IMR-90 (cell line): ENCODE results near the gene TAAR2. TPM values are rescaled to one million over a fixed set of nuclear protein-coding genes. Genes with fewer than 3 reads are reported as not detected.

Experiments used
- ATAC-seq: fragments of 200-7000 bp; cut with Tn5 transposase; 2 replicates; pipeline ENCODE4 v1.9.1; 2020; ENCODE audit warnings: low read depth, mild to moderate bottlenecking, moderate library complexity
- BruUV-seq: library from RNA; stranded (reverse); fragments of 400-500 nt; replicated peaks from 2 replicates; lab custom pipeline; 2021; lab: Mats Ljungman, UMichigan
- CTCF ChIA-PET: fragments of 300-600 bp; formaldehyde crosslinking; extraction: SDS; loops from one replicate; lab custom pipeline; 2021; ENCODE audit warnings: antibody characterized with exemption; lab: Yijun Ruan, JAX
- POLR2A ChIA-PET: fragments of 300-600 bp; sonication (Branson Sonifier 250); formaldehyde crosslinking; loops from one replicate; lab custom pipeline; 2022; ENCODE audit warnings: antibody characterized with exemption; ENCODE audit not compliant: unreplicated experiment; lab: Charles Lee
- DNase-seq: peaks from one replicate; pipeline ENCODE4 v3.0.0; 2013
- H2AFZ ChIP-seq: replicated peaks from 2 replicates; pipeline ENCODE3; 2013; ENCODE audit warnings: low read length, mild to moderate bottlenecking; ENCODE audit not compliant: poor library complexity
- H2AK5ac ChIP-seq: 2 replicates; pipeline ENCODE4 v1.6.1; 2013; ENCODE audit warnings: low read depth, low read length, inconsistent platforms
- H2AK9ac ChIP-seq: replicated peaks from 2 replicates; pipeline ENCODE3; 2013; ENCODE audit warnings: mild to moderate bottlenecking, low read depth, low read length, moderate library complexity; ENCODE audit not compliant: poor library complexity
- H2BK120ac ChIP-seq: 2 replicates; pipeline ENCODE4 v1.6.1; 2013; ENCODE audit warnings: low read depth, low read length, inconsistent platforms
- H2BK15ac ChIP-seq: 3 replicates; pipeline ENCODE4 v1.6.1; 2013; ENCODE audit warnings: low read depth, low read length, inconsistent platforms
- H2BK20ac ChIP-seq: 2 replicates; pipeline ENCODE4 v1.6.1; 2013; ENCODE audit warnings: low read depth, mild to moderate bottlenecking, inconsistent platforms, low read length, moderate library complexity
- H2BK5ac ChIP-seq: 2 replicates; pipeline ENCODE4 v1.6.1; 2013; ENCODE audit warnings: mild to moderate bottlenecking, low read depth, low read length, inconsistent platforms; ENCODE audit not compliant: poor library complexity, severe bottlenecking
- H3K14ac ChIP-seq: replicated peaks from 2 replicates; pipeline ENCODE4 v1.6.1; 2013; ENCODE audit warnings: low read depth, low read length, inconsistent platforms
- H3K18ac ChIP-seq: 2 replicates; pipeline ENCODE4 v1.6.1; 2013; ENCODE audit warnings: low read depth, low read length, control low read depth
- H3K23ac ChIP-seq: 2 replicates; pipeline ENCODE4 v1.6.1; 2013; ENCODE audit warnings: low read depth, low read length, inconsistent platforms
- H3K27ac ChIP-seq: 2 replicates; pipeline ENCODE4 v1.5.1; 2013; ENCODE audit warnings: mild to moderate bottlenecking, control low read depth, low read length; ENCODE audit not compliant: insufficient read depth
- H3K27me3 ChIP-seq: 2 replicates; pipeline ENCODE4 v1.6.1; 2013; ENCODE audit warnings: low read length; ENCODE audit not compliant: control insufficient read depth, insufficient read depth
- H3K36me3 ChIP-seq: 2 replicates; pipeline ENCODE4 v1.6.1; 2013; ENCODE audit warnings: low read length, mixed read lengths; ENCODE audit not compliant: control insufficient read depth, insufficient read depth
- H3K4ac ChIP-seq: 2 replicates; pipeline ENCODE4 v1.6.1; 2013; ENCODE audit warnings: low read depth, low read length, inconsistent platforms
- H3K4me1 ChIP-seq: 2 replicates; pipeline ENCODE4 v1.6.1; 2013; ENCODE audit warnings: low read length, mixed read lengths; ENCODE audit not compliant: control insufficient read depth, insufficient read depth
- H3K4me2 ChIP-seq: 2 replicates; pipeline ENCODE4 v1.6.1; 2013; ENCODE audit warnings: low read depth, mild to moderate bottlenecking, control low read depth, low read length, moderate library complexity
- H3K4me3 ChIP-seq: 2 replicates; pipeline ENCODE4 v1.5.1; 2013; ENCODE audit warnings: low read depth, mild to moderate bottlenecking, control low read depth, low read length, moderate library complexity; ENCODE audit not compliant: insufficient read depth
- H3K56ac ChIP-seq: 2 replicates; pipeline ENCODE4 v1.6.1; 2013; ENCODE audit warnings: low read length, inconsistent platforms; ENCODE audit not compliant: insufficient read depth; ENCODE audit errors: extremely low read depth
- H3K79me1 ChIP-seq, 2 experiments: 2 replicates each; pipeline ENCODE4 v1.6.1; 2013; ENCODE audit warnings: low read length in 2 of 2, inconsistent platforms in 1 of 2, low read depth in 1 of 2
- H3K9ac ChIP-seq: 2 replicates; pipeline ENCODE4 v1.6.1; 2013; ENCODE audit warnings: low read depth, low read length, control low read depth
- H3K9me1 ChIP-seq: 2 replicates; pipeline ENCODE4 v1.6.1; 2013; ENCODE audit warnings: low read length, inconsistent platforms; ENCODE audit not compliant: insufficient read depth
- H3K9me3 ChIP-seq: 2 replicates; pipeline ENCODE4 v1.6.1; 2013; ENCODE audit warnings: low read length; ENCODE audit not compliant: control insufficient read depth, insufficient read depth
- H4K20me1 ChIP-seq: 2 replicates; pipeline ENCODE4 v1.6.1; 2013; ENCODE audit warnings: low read length, inconsistent platforms; ENCODE audit not compliant: insufficient read depth
- H4K5ac ChIP-seq: 2 replicates; pipeline ENCODE4 v1.6.1; 2013; ENCODE audit warnings: mild to moderate bottlenecking, low read depth, low read length, control low read depth
- H4K8ac ChIP-seq, 2 experiments: 2 replicates each; pipeline ENCODE4 v1.6.1; 2013; ENCODE audit warnings: low read depth in 2 of 2, low read length in 2 of 2, control low read depth in 1 of 2, inconsistent platforms in 1 of 2
- H4K91ac ChIP-seq: 2 replicates; pipeline ENCODE4 v1.6.1; 2013; ENCODE audit warnings: low read depth, low read length, inconsistent platforms; ENCODE audit not compliant: insufficient read depth
- CHD1 ChIP-seq: IDR thresholded peaks from 2 replicates; pipeline ENCODE4 v1.6.1; 2012; ENCODE audit warnings: low read depth, low read length, improper control_type of control experiment
- MAZ ChIP-seq: IDR thresholded peaks from 2 replicates; pipeline ENCODE4 v1.6.1; 2012; ENCODE audit warnings: low read depth, mild to moderate bottlenecking, low read length, improper control_type of control experiment, moderate library complexity, borderline replicate concordance
- MXI1 ChIP-seq: IDR thresholded peaks from 2 replicates; pipeline ENCODE4 v1.6.1; 2012; ENCODE audit warnings: low read depth, mild to moderate bottlenecking, low read length, moderate library complexity, borderline replicate concordance
- NFE2L2 ChIP-seq: fragments of 150-350 bp; IDR thresholded peaks from 2 replicates; pipeline ENCODE4 v1.6.1; 2016; ENCODE audit warnings: low read depth, mild to moderate bottlenecking, low read length
- POLR2A ChIP-seq: IDR thresholded peaks from 2 replicates; pipeline ENCODE4 v1.6.1; 2012; ENCODE audit warnings: mild to moderate bottlenecking, low read depth, low read length
- RAD21 ChIP-seq: IDR thresholded peaks from 2 replicates; pipeline ENCODE4 v1.6.1; 2012; ENCODE audit warnings: low read length, improper control_type of control experiment
- RCOR1 ChIP-seq: IDR thresholded peaks from 2 replicates; pipeline ENCODE4 v1.6.1; 2012; ENCODE audit warnings: mild to moderate bottlenecking, low read length, improper control_type of control experiment; ENCODE audit not compliant: insufficient replicate concordance
- RFX5 ChIP-seq: IDR thresholded peaks from 2 replicates; pipeline ENCODE4 v1.8.0; 2012; ENCODE audit warnings: low read depth, mild to moderate bottlenecking, low read length, moderate library complexity
- SMC3 ChIP-seq: fragments of 150-350 bp; IDR thresholded peaks from 2 replicates; pipeline ENCODE4 v1.6.1; 2016; ENCODE audit warnings: low read depth, mild to moderate bottlenecking, antibody characterized with exemption, low read length, moderate library complexity
- WGBS, 2 experiments: methylation state at CpG; one replicate each; pipeline versions ENCODE4 v1.1.5 to v1.1.7; 2013; ENCODE audit warnings: missing lambda C conversion rate in 2 of 2; ENCODE audit not compliant: insufficient read length in 1 of 2; ENCODE audit errors: extremely low coverage in 2 of 2; 5-methylcytosine and 5-hydroxymethylcytosine counted together
- dilution Hi-C: fragments of 300-500 bp; cut with HindIII; formaldehyde crosslinking; loops from one replicate; pipeline ENCODE4 v1.14.3; 2018; ENCODE audit warnings: low sequenced_read_pairs; ENCODE audit not compliant: unreplicated experiment
- in situ Hi-C: fragments of 300-500 bp; cut with MboI; formaldehyde crosslinking; loops from 3 replicates; pipeline ENCODE4 v1.14.3; 2019; ENCODE audit warnings: low sequenced_read_pairs, inconsistent platforms, mixed read lengths
- intact Hi-C: fragments of 100-400 bp; cut with micrococcal nuclease; formaldehyde crosslinking; loops from 2 replicates; pipeline ENCODE4 v1.10.0; 2022
- polyA plus RNA-seq, 3 experiments: library from polyadenylated mRNA; depleted of rRNA; stranded (reverse); fragments of >200 nt; gene quantifications; 2 replicates each; pipeline ENCODE4 v1.2.3, GENCODE V29; 2012; ENCODE audit warnings: low replicate concordance in 1 of 3
- total RNA-seq: library from RNA; depleted of rRNA; stranded (reverse); fragments of >200 nt; gene quantifications from 2 replicates; pipeline ENCODE4 v1.2.3, GENCODE V29; 2012
- TF ChIP-seq, protein P1 (sequence below): fragments of 150-350 bp; IDR thresholded peaks from 2 replicates; pipeline ENCODE4 v1.6.1; 2017; ENCODE audit warnings: mild to moderate bottlenecking, antibody characterized with exemption, low read length, low read depth
- TF ChIP-seq, protein P2 (sequence below): conservative IDR thresholded peaks from 2 replicates; pipeline ENCODE4 v1.5.1; 2012; ENCODE audit warnings: mild to moderate bottlenecking, low read depth, low read length, improper control_type of control experiment

The TAAR2 gene
- total and polyA plus RNA-seq, 2 of the 4 experiments (the other 2 are of a cell fraction) = not detected

DNA sequence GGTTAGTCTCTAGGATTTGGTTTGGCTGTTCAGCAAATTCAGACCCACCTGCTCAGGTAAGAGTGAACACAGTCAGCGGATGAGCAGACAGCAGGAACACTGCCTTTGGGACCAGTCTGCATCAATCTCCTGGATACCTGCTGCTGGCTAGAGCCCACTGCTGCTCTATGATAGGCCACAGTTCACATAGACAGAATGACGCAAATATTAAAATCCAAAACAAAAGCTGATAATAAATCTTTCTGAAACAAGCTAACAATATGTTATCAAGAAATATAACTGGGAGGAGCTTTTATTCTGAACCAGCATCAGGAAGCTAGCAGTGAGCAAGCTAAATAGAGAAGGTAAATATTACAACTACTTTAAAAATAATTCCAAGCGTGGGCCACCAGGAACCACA lies 35.0 kb upstream of the TAAR2 start, which contains the start of gene TAAR1:
TSS of gene TAAR1 (minus strand) at position 101 of the 400 bp plus-strand sequence. CDS start 13,179 bp downstream, outside the sequence.
- H4K8ac ChIP-seq = no peak within 1 kb of the TSS
- H3K4me1 ChIP-seq = no peaks in the 10 kb centered on the region
- POLR2A ChIA-PET = no interaction called here
- H3K9ac ChIP-seq = no peak within 1 kb of the TSS
- TF ChIP-seq, protein P1, sequence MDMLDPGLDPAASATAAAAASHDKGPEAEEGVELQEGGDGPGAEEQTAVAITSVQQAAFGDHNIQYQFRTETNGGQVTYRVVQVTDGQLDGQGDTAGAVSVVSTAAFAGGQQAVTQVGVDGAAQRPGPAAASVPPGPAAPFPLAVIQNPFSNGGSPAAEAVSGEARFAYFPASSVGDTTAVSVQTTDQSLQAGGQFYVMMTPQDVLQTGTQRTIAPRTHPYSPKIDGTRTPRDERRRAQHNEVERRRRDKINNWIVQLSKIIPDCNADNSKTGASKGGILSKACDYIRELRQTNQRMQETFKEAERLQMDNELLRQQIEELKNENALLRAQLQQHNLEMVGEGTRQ = no peak
- TF ChIP-seq MAZ = no peak
- no peak for TF ChIP-seq CHD1
- no peak for TF ChIP-seq SMC3
- no peak for TF ChIP-seq MXI1
- no peak for TF ChIP-seq POLR2A
- no peak for TF ChIP-seq RAD21
- no peak for TF ChIP-seq RCOR1
- TF ChIP-seq, protein P2, sequence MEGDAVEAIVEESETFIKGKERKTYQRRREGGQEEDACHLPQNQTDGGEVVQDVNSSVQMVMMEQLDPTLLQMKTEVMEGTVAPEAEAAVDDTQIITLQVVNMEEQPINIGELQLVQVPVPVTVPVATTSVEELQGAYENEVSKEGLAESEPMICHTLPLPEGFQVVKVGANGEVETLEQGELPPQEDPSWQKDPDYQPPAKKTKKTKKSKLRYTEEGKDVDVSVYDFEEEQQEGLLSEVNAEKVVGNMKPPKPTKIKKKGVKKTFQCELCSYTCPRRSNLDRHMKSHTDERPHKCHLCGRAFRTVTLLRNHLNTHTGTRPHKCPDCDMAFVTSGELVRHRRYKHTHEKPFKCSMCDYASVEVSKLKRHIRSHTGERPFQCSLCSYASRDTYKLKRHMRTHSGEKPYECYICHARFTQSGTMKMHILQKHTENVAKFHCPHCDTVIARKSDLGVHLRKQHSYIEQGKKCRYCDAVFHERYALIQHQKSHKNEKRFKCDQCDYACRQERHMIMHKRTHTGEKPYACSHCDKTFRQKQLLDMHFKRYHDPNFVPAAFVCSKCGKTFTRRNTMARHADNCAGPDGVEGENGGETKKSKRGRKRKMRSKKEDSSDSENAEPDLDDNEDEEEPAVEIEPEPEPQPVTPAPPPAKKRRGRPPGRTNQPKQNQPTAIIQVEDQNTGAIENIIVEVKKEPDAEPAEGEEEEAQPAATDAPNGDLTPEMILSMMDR = no peak
- no peak for TF ChIP-seq NFE2L2
- TF ChIP-seq RFX5 = no peak
- no peak for ATAC-seq
- no peak within 1 kb of the TSS for H4K5ac ChIP-seq
- no peak within 1 kb of the TSS for H2BK5ac ChIP-seq
- H4K20me1 ChIP-seq = no peaks in the 10 kb centered on the region
- H3K14ac ChIP-seq = no peak within 1 kb of the TSS
- no peak within 1 kb of the TSS for H3K56ac ChIP-seq
- no peaks in the 10 kb centered on the region; the same call in 1 of the 2 replicates for H3K9me3 ChIP-seq
- no peak within 1 kb of the TSS for H4K91ac ChIP-seq
- H3K36me3 ChIP-seq = no peaks in the 10 kb centered on the region
- no peak within 1 kb of the TSS for H2AK9ac ChIP-seq
- no CpG with 5 or more reads among the region's 3 CpGs for WGBS, 2 experiments
- in situ Hi-C loops (loop anchor here (25.0 kb wide), 1 partner anchor 103 kb away; the partner anchor contains the start of gene VNN2), intact Hi-C loops (no loop called here), dilution Hi-C loops (no loop called here)
- H2BK20ac ChIP-seq = no peak within 1 kb of the TSS
- no peaks in the 10 kb centered on the region for H3K79me1 ChIP-seq
- no peak within 1 kb of the TSS for H3K4me3 ChIP-seq
- H3K27ac ChIP-seq = no peak within 1 kb of the TSS
- H3K27me3 ChIP-seq = peaks cover 20% of the 10 kb centered on the region
- no peak within 1 kb of the TSS for H2BK120ac ChIP-seq
- H3K4me2 ChIP-seq = no peak within 1 kb of the TSS
- no peak within 1 kb of the TSS for H2BK15ac ChIP-seq
- no peak within 1 kb of the TSS for H2AFZ ChIP-seq
- H3K9me1 ChIP-seq = no peaks in the 10 kb centered on the region
- H2AK5ac ChIP-seq = no peak within 1 kb of the TSS
- H3K4ac ChIP-seq = no peak within 1 kb of the TSS
- no TSS peak for BruUV-seq
- H3K18ac ChIP-seq = no peak within 1 kb of the TSS
- DNase-seq = no peak
- H3K23ac ChIP-seq = no peak within 1 kb of the TSS
- CTCF ChIA-PET = no interaction called here
